GM18519 (cell line): Measurements from ENCODE around the gene TSPYL6.
A peak's percentile ranks its signal among the peaks of the same experiment; 100 is the strongest.

ENCODE experiments used
- ATAC-seq: cut with Tn5 transposase; IDR thresholded peaks from one replicate; pipeline ENCODE4 v1.9.1; 2021; ENCODE audit warnings: mild to moderate bottlenecking, moderate library complexity; ENCODE audit not compliant: unreplicated experiment, low FRiP score

The TSPYL6 gene

DNA sequence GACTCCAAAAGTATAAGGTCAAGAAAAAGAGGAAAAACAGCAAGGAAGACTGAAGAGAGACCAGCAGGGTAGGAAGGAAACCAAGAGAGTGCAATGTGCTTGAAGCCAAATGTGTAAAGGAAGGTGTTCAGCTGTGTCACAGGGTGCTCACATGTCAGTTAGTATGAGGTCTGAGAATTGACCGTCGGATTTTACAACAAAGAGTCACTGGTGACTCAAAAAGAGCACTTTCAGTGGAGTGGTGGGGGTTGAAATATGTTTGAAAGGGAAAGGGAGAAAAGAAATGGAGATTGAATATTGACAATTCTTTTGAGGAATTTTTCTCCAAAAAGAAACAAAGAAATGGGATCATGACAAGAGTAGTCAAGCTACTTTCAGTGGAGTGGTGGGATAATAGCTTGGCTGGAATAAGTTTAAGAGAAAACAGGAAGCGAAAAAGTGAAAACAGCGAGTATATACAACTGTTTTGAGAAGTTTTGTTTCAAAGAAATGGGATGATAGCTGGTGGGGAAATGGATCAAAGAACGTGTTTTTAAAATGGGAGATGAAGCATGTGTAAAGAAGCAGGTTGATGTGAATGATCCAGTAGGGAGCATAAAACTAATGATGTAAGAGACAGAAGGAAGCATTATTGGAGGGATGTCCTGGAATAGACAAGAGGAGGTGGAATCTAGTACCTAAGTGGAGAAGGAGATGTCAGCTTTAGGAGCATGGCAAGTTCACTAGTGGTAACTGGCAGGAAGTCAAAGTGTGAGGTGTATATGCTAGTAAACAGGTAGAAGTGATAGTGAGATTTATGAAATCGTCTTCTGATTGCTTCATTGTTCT lies 3.6 kb upstream of the TSPYL6 start:
- peak; percentile 92 for ATAC-seq

DNA sequence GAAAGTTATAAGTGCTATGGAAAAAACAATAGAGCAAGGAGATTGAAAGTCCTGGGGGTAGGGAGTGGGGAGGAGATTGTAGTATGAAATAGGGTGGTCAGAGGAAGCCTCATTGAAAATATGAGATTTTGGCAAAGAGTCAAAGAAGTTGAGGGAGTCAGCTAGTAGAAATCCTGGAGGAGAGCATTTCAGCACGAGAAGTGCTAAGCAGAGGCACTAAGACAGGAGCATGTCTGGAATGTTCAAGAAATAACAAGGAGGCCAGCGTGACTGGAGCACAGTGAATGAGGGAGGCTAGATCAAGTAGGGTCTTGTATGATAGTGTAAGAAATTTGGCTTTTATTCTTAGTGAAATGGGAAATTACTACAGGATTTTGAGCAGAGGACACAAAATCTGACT lies 2.1 kb upstream of the TSPYL6 start:
- no peak for ATAC-seq

DNA sequence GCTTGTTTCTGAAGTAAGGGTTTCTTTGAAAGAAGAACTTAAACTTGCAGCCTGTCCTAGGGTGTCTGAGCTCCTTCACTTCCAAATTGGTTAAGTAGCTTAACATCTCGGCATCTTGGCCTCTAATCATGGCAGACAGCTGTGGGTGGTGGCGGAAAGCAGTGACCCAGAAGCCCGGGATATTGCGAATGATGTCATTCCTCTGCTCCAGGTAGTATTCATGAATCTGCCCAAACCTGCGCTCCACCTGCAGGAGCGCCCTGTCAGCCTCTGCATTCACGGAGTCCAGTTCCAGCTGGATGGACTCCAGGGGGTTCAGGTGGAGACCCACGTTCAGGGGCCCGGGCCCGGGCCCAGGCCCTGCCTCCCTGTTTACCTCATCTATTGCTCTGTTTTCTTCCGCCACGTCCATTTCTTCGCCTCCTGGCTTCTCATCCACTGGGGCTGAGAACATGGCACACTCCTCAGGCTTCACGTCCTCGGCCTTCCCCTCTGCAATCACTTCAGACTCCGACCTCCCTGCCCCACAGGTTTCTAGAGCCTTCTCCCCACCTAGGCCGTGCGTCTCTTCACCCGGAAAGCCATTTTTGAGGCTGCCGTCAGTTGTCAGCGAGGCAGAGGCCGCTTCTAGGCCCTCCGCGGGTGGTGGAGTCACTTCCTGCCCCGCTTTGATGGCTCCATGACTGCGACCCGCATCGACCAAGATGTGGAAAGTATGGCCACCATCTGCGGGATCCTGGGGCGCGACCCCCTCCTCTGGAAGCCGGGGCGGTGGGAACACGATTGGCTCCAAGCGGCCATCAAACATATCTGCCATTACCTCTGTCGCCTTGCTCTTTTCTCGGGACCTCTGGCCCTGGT lies 569 bp downstream of the TSPYL6 start:
- no peak for ATAC-seq

DNA sequence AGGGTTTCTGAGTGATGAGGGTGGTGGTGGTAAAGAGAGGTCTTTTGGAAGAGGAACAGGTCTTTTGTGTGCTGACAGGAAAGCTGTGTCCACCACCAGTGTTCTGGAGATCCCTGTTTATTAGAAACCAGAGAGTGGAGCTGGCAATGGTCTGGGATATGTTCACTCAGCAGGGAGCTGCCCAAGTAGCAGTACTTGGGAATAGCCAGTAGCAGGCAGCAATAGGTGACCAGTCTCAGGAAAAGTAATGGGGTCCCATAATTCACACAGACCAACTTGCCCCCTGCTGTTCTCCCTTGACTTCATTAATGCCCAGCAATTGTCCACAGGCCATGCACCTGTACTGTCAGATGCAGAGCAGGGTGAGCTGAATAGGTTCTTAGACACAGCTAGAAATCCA lies 1.8 kb downstream of the TSPYL6 start:
- no peak for ATAC-seq

DNA sequence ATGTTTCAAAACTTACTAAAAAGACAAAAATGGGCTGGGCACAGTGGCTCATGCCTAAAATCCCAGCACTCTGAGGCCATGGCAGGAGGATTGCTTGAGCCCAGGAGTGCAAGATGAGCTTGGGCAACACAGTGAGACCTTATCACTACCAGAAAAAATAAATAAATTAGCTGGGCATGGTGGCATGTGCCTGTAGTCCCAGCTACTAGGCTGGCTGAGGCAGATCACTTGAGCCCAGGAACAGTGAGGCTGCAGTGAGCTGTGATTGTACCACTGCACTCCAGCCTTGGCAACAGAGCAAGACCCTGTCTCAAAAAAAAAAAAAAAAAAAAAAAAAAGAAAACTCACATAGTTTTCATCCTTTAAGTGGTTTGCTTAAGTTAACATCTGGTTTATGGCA lies 6.4 kb downstream of the TSPYL6 start:
- no peak for ATAC-seq

DNA sequence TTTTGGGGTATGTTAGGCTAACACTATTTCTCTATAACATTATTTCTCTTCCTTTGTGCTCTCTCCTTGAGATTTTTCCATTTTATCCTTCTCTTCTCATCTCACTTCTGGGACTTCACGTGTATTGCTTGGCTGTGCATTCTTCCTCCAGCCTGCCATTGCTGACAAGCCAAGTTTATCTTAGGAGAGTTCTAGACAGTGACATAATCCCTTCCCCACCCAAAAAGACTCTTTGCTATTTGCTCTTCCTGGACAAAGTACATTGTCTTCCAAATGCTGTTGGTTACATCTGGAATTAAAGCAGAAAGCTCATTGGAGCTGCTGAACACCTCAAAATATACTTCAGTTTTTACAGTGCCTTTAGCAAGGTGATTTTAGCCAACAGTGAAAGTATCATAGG lies 8.9 kb downstream of the TSPYL6 start:
- no peak for ATAC-seq

DNA sequence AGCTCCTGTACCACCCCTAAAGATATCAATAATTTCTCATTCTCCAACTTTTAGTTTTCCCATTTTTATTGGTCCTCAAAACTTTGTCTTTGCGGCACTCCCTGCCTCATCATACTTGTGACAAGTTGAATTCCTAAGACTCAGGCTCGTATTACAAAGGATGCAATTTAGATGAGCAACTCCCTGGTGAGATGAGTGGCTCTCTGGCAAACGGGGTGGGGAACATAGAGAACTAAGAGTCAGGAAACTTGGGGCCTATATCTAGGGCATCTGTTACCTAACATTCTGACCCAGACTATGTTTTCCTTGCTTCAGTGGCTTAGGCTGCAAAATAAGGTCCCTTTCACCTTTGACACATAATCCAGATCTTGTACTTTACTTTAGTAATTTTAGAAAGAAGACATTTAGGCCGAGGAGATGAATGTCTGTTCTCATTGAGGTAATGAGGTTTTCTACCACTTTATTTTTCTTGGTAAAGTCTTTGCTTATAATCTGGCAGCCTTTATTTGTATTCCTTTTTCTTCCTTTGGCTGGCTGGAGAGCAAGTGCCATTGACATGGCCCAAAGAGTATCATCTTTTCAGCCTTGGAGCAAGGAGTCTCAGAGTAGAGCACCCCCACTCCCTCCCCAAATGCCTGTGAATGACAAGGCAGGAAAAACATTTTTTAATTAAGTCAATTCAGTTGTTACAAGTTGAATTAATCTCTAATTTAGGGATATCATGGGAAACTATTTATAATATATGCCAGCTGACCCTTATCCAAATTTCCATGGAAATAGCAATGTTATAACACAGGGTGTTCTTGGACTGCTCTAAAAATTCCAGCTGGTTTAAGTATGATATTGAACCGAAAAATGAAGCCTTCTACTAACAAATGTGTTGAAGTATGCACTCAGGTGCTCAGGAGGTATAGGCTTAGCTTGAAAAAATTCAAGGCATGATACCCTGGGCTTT lies 15.2 kb downstream of the TSPYL6 start:
- no peak for ATAC-seq

DNA sequence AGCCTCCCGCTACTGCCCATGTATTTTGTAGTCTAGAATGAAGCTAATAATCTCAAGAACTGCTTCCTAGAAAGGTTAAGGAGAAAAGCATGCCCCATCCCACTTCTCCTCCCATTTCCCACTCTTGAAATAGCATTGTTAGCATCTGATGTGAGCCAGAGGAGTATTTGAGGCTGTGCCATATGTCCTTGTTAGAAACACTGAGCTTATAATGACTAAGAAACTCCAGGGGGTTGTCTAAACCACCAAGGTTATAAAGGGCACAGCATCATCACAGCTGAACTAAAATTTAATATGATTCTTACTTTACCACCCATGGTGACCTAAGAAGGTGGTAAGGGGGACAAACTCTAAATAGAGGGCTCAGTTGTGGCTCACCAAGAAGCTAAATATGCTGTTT lies 16.6 kb downstream of the TSPYL6 start:
- ATAC-seq = no peak

DNA sequence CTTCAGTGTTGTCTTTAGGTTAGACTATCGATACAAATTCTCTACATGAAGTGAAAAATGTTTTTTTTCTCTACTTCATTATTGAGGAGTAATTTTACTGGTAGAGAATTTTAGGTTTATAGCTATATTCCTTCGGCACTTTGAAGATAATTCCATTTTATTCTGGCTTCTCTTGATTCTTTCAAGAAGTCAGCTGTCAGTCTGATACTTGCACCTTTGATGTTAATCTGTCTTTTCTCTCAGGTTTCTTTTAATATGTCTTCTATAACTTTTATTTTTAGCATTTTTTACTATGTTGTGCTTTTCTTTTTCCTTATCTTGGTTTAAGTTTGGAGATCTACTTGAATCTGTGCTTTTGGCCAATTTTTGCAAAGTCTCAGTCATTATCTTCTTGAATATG lies 18.6 kb downstream of the TSPYL6 start:
- ATAC-seq = no peak

DNA sequence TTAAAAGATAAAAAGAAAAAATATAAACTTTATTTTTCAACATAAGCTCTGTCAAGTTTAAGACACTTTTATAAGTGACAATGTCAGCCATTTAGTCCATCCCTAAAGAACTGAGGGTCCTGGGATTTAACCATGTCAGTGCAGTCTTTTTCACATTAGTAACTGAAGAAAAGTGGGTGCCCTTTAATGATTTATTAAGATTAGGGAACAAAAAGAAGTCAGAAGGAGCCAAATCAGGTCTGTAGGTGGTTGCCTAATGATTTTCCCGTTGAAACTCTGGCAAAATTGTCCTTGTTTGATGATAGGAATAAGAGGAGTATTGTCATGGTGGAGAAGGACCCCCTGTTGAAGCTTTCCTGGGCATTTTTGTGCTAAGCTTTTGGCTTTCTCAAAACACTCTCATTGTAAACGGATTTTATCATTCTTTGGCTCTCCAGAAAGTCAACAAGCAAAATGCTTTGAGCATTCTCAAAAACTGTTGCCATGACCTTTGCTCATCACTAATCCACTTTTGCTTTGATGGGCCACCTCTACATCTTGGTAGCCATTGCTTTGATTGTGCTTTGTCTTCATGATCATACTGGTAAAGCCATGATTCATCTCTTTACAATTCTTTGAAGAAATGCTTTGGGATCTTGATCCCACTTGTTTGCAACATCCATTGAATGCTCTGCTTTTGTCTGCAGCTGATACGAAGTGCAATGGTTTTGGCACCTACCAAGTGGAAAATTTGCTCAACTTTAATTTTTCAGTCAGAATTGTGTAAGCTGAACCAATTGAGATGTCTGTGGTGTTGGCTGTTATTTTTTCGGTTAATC lies 22.0 kb downstream of the TSPYL6 start:
- no peak for ATAC-seq

DNA sequence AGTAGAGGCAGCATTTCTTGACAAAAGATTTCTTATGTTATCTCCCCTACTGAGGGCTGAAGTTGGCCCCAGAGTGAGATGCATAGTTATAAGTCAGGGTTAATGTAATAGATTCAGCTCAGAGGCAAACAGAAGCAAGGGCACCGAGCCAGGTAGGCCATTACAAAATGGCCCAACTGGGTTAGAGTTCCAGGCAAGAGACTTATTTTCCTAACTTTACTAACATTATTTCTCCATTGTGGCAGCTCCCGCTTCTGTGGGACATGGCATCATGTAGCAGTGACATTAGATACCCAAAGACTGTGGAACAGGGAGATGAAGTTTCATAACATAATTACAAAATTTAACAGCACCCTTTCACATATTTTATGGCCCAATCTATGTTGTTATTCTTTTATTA lies 27.1 kb downstream of the TSPYL6 start:
- no peak for ATAC-seq

DNA sequence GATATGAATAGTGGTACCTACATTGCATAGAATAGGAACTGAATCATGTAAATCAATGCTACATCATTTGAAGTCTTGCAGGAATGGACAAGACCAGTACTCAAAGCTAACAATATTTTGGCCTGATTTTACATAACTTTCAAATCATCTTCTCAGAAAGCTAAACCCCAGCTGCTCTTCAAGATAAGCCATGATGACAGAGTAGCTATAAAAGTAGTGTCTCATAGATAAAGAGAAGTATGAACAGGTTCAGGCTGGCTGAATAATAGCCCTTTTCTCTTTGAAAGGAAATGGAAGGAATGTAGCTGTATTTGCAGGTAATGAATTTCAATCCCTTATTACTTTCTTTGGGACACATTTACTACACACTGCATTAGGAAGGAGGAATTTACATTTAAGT lies 28.2 kb downstream of the TSPYL6 start:
- no peak for ATAC-seq

DNA sequence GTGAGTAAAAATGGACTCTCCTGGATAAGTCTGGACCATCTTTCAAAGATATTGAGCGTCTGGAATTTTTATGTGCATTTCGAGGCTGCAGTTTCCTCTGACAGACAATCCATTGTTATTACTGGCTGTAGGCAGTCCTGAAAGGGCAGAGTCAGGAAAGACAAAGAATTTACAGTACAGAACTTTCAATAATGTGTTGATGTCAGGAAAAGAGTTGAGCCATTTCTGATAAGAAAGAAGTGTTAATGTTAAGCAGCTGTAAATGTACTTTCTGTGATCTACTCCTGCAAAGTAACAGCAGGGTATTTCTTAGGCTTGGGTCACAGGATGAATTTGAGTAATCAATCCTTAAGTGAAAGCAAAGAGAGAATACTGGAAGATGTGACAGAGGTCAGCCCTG lies 29.8 kb downstream of the TSPYL6 start:
- no peak for ATAC-seq

DNA sequence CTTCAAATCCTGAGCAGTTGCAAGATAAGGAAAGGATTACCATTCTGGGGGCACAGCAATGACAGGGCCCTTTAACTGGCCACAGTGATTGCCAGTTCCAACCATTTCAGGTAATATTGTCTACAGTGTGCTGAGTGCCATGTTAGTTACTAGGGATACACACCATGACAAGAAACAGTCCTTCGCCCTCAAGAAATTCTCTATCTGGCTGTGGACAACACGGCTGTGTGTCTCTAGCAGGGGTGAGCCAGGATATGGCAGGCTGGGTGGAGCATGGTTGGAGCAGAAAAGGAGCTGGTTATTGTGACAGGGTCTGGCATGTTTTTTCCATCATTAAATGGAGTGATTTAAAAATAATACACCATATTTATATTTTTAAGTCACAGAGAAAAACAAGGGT lies 31.0 kb downstream of the TSPYL6 start:
- no peak for ATAC-seq

DNA sequence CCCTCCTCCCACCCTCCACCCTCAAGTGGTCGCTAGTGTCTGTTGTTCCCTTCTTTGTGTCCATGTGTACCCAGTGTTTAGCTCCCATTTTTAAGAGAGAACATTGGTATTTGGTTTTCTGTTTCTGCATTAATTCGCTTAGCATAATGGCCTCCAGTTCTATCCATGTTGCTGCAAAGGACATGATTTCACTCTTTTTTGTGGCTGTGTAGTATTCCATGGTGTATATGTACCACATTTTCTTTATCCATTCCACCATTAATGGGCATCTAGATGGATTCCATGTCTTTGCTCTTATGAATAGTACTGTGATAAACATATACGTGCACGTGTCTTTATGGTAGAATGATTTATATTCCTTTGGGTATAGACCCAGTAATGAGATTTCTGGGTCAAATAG lies 42.9 kb downstream of the TSPYL6 start:
- no peak for ATAC-seq

DNA sequence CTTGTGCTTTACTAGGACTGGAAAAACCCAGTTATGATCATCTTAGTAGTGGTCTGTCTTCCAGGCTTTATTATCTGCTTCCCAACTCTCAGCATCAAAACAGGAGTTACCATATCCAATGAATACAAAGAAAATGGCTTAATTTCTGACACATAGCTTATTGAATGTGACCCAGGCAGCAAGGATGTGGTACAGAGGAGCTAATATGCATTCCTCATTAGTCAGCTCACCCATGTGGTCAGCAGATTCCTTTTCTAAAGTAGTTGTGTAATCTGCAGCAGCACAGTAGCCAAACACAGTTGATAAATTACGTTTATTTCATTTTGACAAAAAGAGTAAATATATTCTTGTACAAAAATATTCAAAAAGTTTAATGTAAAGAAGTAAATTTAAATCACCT lies 43.6 kb downstream of the TSPYL6 start:
- ATAC-seq = no peak

DNA sequence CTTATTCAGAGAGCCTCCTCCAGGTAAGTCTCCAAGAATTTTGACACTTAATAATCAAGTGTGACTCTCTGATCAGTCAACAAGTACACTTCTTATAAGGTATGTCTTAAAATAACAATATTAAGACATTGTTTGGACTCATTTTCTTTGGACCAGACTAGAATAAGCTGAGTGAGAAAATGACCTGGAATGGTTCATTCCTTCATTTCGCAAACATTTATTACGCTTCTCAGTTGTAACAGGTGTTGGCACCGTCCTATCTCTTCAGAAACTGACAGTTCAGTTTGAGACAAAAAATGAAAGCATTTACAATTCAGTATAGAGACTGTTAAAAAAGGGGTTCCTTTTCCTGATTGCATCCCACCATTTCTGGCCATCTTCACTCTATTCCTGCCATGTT lies 46.6 kb downstream of the TSPYL6 start:
- ATAC-seq = no peak

DNA sequence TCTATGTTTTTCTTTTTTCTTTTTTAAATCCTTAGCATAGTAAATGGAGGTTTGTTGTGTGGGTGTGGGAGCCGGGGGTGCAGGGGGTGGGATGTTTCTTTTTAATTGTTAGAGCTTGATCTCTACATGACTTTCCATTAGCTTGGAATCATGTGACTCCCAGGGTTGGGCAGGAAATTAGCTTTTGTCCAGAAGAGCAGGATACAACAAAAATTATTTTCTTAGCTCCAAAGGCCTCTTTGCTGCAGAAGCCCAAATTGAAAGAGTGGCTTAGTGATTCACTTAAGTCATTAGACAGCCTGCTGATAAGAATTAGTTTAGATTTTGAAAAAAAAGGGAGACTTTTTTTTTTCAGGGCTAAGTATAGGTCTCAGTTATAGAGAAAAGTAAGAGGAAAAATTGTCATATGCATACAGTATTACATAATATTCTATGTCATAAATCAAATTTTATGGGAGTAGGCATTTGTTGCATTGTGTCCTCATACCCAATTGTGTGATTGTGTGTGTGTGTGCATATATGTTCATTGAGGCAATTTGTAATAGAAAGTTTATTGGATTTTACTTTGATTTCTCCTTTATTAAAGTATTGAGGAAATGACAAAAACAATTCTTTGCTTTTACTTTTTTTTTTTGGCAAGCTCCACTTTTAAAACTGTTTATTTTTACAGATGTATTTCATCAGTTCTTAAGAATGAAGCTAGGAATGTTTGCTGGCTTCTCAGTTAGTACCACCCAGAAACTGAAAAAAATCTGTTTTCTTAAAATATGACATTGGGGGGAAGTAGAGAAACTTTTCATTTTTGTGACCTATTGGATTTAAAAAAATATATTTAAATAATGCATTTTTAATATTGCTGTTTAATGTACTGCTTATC lies 47.4 kb downstream of the TSPYL6 start:
- ATAC-seq = no peak

DNA sequence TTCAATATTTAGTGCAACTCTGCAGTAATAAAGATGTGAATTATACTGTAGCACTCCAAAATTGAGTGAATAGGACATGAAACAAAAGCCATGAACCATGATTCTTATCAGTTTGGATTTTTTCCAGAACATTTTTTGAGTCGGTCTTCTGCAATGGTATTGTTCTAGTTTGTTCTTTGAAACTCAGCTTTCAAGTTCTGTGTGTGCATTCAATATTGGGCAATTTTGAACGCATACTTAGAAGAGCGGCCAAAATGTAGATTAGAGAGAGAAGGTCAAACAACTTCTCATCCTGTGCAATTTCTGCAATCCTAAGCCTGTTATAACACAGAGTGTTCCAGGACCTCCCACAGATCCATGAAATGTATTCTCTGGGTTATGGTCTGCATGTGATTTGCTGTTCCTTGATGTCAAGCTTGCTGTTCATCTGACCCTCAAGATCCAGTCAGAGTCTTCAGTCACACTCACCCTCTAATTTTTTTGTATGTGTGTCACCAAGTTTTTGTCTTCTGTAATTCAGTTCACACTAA lies 48.3 kb downstream of the TSPYL6 start:
- no peak for ATAC-seq
